ENCODE data around the gene ARMC9. TPM values are rescaled to one million over a fixed set of nuclear protein-coding genes. Genes with fewer than 3 reads are reported as not detected.
A peak's percentile ranks its signal among the peaks of the same experiment; 100 is the strongest.

Gene ARMC9
- total RNA-seq, 2 donors from 2014 or later = 1.6 to 2.0 TPM

DNA sequence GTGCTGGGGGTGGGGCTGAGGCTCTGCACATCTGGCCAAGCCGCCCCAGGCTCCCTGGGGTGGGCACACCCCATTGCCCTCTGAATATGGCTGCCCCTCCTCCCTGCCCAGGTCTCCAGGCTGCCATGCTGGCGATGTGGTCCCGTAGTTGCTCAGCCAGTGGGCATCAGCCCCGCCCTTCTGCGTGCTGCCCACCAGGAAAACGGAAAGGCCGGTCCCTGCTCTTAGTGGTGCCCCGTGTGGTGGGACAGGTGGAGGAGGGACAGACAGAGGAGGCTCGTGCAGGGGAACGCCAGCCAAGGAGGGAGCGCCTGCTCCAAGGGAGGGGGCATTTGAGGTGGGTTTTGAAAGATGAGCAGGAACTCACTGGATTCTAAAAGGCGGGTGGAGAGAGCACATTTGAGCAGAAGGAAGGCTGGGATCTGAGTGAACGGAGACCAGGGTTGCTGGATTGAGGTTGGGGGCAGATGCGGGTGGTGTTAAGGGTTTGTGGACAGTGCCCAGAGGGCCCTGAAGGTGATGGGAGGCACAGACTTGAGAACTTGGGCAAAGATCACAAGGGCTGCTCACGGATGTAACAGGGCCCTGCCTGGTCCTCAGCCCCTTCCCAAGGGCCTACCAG, 190.4 kb downstream of the ARMC9 start:
- Mint-ChIP-seq H3K4me3 (no peak overlapping the region), H3K27me3 (peaks cover 18% of the 10 kb centered on the region), H3K4me1 (no peaks in the 10 kb centered on the region), H3K36me3 (ENCODE audit: low read depth) (no peaks in the 10 kb centered on the region), H3K9me3 (peaks cover 8% of the 10 kb centered on the region), H3K27ac (no peak overlapping the region)
- no peak for ATAC-seq (replicated peaks)

DNA sequence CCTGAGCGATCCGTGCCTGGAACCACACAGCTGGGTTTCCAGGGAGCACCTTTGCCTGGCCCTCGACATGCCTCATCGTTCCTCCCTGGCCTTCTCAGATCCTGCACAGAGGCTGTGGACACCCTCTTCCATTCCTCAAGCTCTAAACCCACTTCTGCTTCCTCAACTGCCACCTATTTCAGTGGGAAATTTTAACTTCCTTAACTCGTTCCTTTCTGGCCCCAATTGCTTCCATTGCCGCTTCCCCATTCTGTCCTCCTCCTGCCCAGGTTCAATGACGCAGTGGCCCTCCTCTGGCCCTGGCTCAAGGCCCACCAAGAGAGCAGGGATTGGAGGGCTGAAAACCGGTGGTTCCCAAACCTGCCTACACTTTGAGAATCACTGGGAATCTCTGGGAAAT, 192.2 kb downstream of the ARMC9 start:
- no peak for ATAC-seq (replicated peaks)
- Mint-ChIP-seq H3K4me3 (no peak overlapping the region), H3K36me3 (ENCODE audit: low read depth) (no peaks in the 10 kb centered on the region), H3K9me3 (no peaks in the 10 kb centered on the region), H3K27me3 (peaks cover 26% of the 10 kb centered on the region), H3K27ac (peak overlapping the region; percentile 25), H3K4me1 (no peaks in the 10 kb centered on the region)

GRCh38 chr2:231391981-231392380, 193.6 kb downstream of the ARMC9 start:
- Mint-ChIP-seq H3K4me1 (peaks cover 3% of the 10 kb centered on the region), H3K36me3 (ENCODE audit: low read depth) (no peaks in the 10 kb centered on the region), H3K27me3 (peaks cover 33% of the 10 kb centered on the region), H3K9me3 (no peaks in the 10 kb centered on the region), H3K27ac (peak overlapping the region; percentile 18), H3K4me3 (no peak overlapping the region)
- no peak for ATAC-seq (replicated peaks)

DNA sequence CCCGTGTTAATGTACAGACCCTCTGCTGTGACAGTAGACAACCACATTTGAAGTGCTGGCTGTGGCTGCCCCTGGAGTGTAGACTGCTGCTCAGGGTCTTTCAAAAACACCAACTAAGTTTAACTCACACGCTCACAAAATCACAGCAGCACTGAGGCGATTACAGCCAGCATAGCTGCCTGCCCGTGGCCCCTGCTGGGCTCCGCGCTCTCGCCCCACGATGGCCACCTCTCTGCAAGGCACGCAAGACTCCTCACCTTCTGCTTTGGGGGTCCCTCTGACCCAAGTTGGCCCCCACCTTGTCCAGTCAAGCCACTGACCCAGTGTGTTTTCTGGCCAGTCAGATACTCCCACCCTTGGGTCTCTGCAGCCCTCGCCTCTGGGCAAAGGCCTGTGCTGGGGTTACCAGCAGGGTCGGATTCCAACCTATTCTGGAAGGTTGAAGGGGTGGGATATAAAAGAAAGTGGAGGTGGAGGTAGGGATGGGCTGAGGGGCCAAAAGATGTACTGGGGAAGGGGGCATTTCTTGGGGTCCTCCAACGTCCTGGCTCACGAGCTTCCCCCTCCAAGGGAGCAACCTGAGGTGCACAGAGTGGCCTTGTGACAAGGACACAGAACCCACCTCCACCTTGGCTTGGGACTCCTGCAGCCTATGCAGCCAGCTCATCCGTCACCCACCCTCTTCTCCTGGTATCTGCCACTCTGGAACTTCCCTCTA, 194.2 kb downstream of the ARMC9 start:
- peaks cover 36% of the 10 kb centered on the region for H3K27me3 Mint-ChIP-seq
- H3K36me3 Mint-ChIP-seq (ENCODE audit: low read depth) = no peaks in the 10 kb centered on the region
- no peak for ATAC-seq (replicated peaks)
- H3K9me3 Mint-ChIP-seq = no peaks in the 10 kb centered on the region
- H3K4me3 Mint-ChIP-seq = no peak overlapping the region
- no peak overlapping the region for H3K27ac Mint-ChIP-seq
- H3K4me1 Mint-ChIP-seq = peaks cover 4% of the 10 kb centered on the region

- H3K4me1 Mint-ChIP-seq = peaks cover 4% of the 10 kb centered on the region
- H3K27me3 Mint-ChIP-seq = peaks cover 38% of the 10 kb centered on the region
- no peaks in the 10 kb centered on the region for H3K9me3 Mint-ChIP-seq
- H3K36me3 Mint-ChIP-seq (ENCODE audit: low read depth) = no peaks in the 10 kb centered on the region
- H3K27ac Mint-ChIP-seq = no peak overlapping the region
- ATAC-seq (replicated peaks) = peak; percentile 41
- H3K4me3 Mint-ChIP-seq = peak overlapping the region; percentile 25
These were observed 195.0 kb downstream of the ARMC9 start for GRCh38 chr2:231393149-231394131.

DNA sequence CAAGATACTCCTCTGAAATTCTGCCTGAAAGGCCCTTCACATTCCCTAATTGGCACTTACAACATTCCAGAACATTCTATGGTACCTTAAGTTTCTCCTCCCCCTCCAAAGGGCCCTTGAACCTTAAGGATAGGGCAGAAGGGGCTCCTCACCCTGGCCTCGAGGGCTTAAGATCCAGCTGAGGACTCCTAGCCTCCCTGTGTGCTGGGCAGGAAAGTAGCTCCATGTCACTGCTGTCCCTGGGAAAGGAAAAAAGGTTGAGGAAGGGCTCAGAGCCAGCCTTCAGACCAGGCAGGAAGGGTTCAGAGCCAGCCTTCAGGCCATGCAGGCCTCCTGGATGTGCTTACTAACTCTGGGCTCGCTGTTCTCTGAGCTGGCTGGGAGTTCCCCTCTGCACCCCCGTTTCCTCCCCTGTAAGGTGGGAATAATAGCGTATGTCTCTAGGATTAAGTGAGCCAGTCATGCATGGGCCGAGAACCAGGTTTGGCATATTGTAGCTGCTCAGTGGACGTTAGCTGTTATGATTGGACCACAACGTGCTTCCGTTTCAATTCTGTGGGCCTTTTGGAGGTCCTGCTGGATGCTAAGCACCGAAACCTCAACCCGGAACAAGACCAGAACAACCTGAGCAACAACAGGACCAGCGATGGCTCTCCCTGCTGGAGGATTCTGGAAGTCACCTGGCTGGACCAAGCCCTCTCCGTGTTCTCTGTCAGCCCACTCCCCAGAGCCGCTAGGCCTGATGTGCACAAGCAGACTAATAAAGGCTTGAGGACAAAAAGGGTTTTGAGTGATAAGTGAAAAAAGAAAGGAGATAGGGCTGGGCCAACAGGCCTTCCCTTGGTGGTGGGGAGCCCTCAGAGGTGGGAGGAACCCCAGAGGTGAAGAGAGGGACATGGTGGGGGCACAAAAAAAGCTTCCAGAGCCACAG, 196.0 kb downstream of the ARMC9 start:
- Mint-ChIP-seq H3K27me3 (peaks cover 36% of the 10 kb centered on the region), H3K4me1 (peaks cover 4% of the 10 kb centered on the region), H3K36me3 (ENCODE audit: low read depth) (no peaks in the 10 kb centered on the region), H3K27ac (no peak overlapping the region), H3K9me3 (no peaks in the 10 kb centered on the region), H3K4me3 (peak overlapping the region; percentile 35)
- no peak for ATAC-seq (replicated peaks)

DNA sequence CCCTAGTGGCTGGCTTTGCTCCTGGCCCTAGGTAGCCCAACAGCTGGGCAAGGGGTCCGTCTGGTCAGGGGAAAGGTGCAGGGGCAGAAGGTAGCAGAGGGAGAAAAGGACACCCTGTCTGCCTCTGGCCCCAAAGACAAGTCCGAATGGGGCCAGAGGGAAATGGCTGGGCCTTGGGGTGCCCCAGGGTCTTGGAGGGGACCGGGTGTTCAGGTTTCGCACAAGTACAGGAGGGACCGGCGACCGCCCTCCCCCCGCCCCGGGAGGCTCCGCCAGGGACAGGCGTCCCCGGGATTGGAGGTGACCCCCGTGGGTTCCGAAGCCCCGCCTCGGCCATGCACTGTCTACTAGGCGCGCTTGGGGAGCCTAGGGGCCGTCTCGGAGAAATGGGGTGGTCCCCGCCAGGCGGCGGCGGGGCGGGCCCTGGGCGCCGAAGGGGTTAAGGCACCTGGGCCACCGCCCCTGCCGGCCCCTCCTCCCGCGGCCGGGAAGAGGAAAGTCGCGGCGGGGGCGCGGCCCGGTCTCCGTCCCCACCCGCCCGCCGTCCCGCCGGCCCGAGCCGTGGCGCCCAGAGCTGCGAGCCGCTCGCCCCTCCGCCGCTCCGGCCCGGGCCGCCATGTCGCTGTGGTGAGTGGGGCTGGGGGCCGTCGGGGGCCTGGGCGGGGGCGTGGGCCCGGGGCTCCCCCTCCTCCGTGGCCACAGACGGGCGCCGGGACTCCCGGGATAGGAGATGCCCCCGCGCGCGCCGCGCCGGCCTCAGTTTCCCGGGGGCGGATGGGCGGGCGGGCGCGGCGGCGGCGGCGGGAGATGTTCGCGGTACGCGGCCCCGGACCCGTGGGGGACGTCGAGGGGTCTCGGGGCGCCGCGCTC, 197.0 kb downstream of the ARMC9 start, which contains the start of gene B3GNT7:
B3GNT7 (plus strand) TSS at position 523 of the 870 bp plus-strand sequence; CDS start at position 617, 94 bp downstream.
- Mint-ChIP-seq H3K27me3 (peaks cover 35% of the 10 kb centered on the region), H3K27ac (no peak within 1 kb of the TSS), H3K4me1 (peaks cover 4% of the 10 kb centered on the region), H3K9me3 (no peaks in the 10 kb centered on the region), H3K36me3 (ENCODE audit: low read depth) (no peaks in the 10 kb centered on the region), H3K4me3 (peak within 1 kb of the TSS; percentile 45)
- no peak for ATAC-seq (replicated peaks)

DNA sequence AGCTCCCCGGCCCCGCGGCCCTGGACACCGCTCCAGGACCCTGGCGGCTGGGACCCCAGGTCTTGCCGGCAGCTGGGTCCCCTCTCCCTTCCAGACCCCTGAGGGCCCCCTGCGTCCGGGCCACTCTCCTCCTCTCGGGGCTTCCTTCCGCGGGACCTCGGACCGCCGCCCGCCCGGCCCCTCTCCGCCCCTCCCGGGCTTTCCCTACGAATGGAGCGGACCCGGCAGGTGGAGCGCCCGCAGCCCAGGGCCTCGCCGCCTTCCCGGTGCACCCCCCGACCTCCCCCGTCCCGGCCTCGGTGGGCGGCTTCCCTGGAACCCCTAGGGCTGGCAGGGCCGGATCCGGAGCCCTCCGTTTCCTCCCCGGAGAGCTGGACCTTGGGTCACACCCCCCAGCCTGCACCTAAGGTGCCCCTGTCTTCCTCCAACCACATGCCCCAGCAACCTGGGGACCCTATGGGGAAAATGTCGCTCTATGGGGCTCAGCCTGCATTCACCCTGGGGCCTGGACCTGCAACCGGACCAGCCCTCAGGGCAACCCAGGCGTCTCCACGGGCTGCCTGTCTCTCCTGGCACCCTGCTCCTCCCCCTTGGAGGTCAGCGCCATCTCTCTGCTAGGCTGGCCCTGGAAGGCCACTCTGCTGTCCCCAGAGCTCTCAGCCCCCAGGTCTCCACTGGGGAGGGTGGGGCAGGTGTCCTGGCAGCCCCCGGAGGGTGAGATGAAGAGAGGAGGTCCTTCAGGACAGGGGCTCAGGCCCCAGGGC, 197.8 kb downstream of the ARMC9 start:
- H3K27ac Mint-ChIP-seq = no peak overlapping the region

DNA sequence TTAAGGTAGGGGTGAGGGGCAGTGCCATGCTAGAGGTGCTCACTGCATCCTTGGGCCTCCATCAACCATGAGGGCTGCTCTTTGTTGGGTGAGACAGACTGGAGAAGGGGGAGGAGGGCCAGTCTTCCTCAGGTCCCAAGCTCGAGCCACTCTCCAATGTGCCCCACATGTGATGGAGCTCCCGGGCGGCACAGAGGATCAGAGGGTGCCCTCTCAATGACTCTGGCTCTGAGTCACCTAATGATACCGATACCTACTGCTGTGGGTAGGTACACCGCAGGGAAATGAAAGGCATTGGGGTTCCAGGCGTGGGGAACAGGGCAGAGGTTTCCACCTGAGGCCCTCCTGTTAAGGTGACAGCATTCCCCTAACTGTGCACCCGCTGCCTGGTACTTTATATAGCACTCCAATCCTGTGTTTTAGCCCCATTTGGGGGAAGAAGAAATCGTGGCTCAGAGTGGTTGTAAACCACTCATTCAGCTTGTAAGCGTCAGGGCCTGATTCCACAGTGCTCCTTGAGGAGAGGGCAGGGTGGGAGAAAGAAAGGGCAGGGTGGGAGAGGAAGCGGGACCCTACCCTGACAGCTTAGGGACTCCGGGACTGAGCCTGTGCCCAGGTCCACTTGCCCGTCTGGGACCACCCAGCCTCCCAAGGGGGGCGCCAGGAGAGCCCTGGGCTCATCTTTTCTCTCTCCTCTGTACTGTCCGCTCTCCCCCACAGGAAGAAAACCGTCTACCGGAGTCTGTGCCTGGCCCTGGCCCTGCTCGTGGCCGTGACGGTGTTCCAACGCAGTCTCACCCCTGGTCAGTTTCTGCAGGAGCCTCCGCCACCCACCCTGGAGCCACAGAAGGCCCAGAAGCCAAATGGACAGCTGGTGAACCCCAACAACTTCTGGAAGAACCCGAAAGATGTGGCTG, 198.8 kb downstream of the ARMC9 start:
- Mint-ChIP-seq H3K4me3 (peak overlapping the region; percentile 45), H3K36me3 (ENCODE audit: low read depth) (no peaks in the 10 kb centered on the region), H3K27ac (no peak overlapping the region), H3K27me3 (peaks cover 34% of the 10 kb centered on the region), H3K9me3 (no peaks in the 10 kb centered on the region), H3K4me1 (peaks cover 8% of the 10 kb centered on the region)
- ATAC-seq (replicated peaks) = peak; percentile 95

More for the DNA sequence above, 197.8 kb downstream of the ARMC9 start:
- no peaks in the 10 kb centered on the region for H3K9me3 Mint-ChIP-seq
- peak overlapping the region; percentile 45 for H3K4me3 Mint-ChIP-seq
- H3K4me1 Mint-ChIP-seq = peaks cover 4% of the 10 kb centered on the region
- H3K36me3 Mint-ChIP-seq (ENCODE audit: low read depth) = no peaks in the 10 kb centered on the region
- peaks cover 32% of the 10 kb centered on the region for H3K27me3 Mint-ChIP-seq
- ATAC-seq (replicated peaks) = no peak

GRCh38 chr2:231397928-231398294, 199.5 kb downstream of the ARMC9 start:
- ATAC-seq (replicated peaks) = no peak

DNA sequence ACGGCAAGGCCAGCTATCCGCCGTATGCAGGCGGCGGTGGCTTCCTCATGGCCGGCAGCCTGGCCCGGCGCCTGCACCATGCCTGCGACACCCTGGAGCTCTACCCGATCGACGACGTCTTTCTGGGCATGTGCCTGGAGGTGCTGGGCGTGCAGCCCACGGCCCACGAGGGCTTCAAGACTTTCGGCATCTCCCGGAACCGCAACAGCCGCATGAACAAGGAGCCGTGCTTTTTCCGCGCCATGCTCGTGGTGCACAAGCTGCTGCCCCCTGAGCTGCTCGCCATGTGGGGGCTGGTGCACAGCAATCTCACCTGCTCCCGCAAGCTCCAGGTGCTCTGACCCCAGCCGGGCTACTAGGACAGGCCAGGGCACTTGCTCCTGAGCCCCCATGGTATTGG, 200.2 kb downstream of the ARMC9 start:
- Mint-ChIP-seq H3K9me3 (no peaks in the 10 kb centered on the region), H3K27ac (no peak overlapping the region), H3K27me3 (peaks cover 30% of the 10 kb centered on the region), H3K4me3 (no peak overlapping the region), H3K36me3 (ENCODE audit: low read depth) (no peaks in the 10 kb centered on the region), H3K4me1 (peaks cover 8% of the 10 kb centered on the region)
- ATAC-seq (replicated peaks) = no peak

More at GRCh38 chr2:231397928-231398294, 199.5 kb downstream of the ARMC9 start:
- Mint-ChIP-seq H3K9me3 (no peaks in the 10 kb centered on the region), H3K36me3 (ENCODE audit: low read depth) (no peaks in the 10 kb centered on the region), H3K27ac (no peak overlapping the region), H3K4me1 (peaks cover 8% of the 10 kb centered on the region), H3K27me3 (peaks cover 34% of the 10 kb centered on the region), H3K4me3 (no peak overlapping the region)
